CD4-positive, alpha-beta T cell treated with Interleukin-2 at 100 ng/mL for 4 hours (primary cell): Measurements from ENCODE around the gene PRKCZ.

ENCODE experiments used
- DNase-seq: peaks from one replicate; pipeline ENCODE4 v3.0.0-alpha.2; 2020; ENCODE audit warnings: low spot score

The PRKCZ gene

DNA sequence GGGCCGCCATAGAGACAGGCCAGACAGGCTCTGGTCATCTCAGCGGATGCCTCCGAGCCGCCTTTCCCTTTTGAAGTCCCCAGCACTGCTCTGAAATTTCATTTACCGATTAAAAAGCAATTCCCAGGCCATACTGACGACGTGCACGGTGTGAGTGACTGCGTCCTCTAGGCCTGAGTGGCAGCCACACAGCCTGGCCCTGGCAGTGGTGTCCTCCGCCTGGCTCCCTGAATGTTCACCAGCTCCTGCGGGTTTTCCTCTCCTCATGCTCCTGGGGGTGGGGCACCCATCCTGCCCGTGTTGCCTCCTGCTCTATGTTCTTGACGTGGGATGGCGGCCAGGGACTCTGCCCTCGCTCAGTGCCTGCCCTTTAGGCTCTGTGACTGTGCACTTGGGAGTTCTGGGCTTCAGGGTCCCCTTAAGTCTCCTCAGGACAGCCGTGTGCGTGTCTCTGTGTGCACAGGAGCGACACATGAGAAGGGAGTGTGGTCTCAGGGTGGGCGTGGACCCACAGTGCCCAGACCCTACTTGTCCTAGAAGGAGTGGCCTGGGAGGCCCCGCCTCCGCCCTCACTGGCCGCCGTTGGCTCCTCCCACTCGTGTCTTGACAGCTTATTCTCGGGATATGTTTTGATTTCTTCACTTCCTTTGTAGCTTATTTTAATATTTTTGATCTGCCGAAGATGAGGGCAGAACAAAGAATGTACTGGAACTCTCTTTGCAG, 181.5 kb downstream of the PRKCZ start:
- DNase-seq = peak; percentile 82

DNA sequence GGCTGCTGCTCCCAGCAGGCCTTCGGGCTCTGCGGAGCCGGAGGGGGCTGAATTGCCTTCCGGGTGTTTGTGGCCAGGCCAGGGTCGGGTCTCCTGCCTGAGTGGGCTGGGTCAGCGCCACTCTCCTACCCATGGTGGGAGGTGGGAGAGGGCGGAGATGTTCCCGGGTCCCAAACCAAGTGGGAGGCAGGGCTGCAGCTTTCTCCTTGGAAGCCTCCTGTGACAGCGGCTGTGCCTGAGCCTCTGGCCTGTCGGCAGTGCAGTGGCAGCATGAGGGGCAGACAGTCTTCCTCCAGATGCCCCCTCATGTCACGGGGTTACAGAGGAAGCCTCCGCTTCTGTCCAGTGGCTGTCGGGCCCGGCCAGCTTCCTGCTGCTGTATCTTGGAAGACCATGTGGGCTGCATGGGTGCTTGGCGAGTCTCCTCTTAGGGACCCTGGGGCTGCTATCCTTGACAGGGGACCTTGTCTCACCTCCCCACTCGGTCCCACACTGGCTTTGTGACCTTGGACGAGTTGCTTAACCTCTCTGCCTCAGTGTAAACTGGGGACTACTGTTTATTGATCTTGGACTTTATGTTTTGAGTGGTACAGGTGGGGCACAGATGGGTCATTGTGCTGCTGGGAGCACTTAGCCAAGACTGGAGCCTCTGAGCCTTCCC, 182.2 kb downstream of the PRKCZ start:
- DNase-seq = no peak

DNA sequence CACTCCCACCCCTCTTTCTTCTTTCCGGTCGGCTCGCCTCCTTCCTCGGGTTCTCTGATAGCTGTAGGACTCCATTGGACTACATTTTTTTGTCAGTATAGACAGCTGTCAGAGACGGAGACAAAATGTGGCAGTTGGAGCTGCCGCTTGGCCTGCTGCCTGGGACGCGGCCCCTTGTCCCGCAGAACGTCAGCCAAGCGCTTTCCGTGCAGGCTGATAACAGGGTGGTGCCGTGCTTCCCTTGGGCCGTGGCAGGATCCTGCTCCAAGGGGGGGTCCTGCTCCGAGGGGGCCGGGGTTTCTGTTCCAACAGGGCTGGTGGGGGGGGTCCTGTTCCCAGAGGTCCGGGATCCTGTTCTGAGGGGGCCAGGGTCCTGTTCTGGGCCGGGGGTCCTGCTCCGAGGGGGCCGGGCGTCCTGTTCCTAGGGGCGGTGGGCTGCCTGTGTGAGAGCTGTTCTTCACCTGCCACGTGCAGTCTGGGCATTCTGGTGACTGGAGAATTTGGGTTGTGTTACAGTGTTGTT, 182.8 kb downstream of the PRKCZ start:
- no peak for DNase-seq

DNA sequence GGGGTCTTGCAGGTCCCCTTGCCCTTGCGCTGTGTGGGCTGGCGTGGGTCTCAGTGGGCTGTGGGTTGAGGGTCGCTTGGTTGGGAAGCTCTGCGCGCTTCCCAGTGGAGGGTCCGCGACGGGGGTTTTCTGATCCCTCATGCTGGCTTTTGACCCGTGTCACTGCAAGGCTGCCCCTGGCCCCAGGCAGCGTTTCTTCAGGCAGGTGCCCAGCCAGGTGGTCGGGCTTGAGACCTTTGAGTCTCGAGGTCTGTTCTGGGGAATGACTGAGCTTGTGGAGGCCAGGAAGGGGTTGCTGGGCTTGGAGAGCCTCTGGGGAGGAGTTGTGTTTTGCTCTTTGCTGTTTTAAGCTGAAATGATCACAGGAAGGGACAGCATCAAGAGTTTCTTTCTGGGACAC, 183.3 kb downstream of the PRKCZ start:
- no peak for DNase-seq

- peak; percentile 88 for DNase-seq
These were observed 184.0 kb downstream of the PRKCZ start for GRCh38 chr1:2233997-2234761.

DNA sequence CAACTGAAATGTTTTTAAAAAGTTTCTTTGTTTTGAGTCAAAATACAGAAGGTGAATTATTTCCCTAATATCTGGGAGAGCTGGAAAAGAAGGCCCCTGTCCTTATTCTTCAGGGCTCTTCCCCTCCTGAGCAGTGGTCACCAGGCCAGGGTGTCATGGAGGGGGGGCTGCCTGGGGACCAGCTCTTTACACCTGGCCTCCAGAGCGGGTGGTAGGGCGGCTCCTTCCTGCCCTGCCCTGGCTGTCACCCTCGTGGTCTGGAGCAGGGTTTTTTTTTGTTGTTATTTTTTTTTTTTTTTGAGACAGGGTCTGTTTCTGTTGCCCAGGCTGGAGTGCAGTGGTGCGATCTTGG, 184.5 kb downstream of the PRKCZ start:
- peak; percentile 45 for DNase-seq
